ENCODE results near the gene SEMA6A.

The SEMA6A gene

GRCh38 chr5:116576053-116576713 lies 1.6 kb upstream of the SEMA6A start:
- DNase-seq (ENCODE audit: low read depth in 2 of 2): peak; percentile 32 to 42

- DNase-seq (ENCODE audit: low read depth in 2 of 2): no peak
These were observed 866 bp upstream of the SEMA6A start for GRCh38 chr5:116575326-116576052.

DNA sequence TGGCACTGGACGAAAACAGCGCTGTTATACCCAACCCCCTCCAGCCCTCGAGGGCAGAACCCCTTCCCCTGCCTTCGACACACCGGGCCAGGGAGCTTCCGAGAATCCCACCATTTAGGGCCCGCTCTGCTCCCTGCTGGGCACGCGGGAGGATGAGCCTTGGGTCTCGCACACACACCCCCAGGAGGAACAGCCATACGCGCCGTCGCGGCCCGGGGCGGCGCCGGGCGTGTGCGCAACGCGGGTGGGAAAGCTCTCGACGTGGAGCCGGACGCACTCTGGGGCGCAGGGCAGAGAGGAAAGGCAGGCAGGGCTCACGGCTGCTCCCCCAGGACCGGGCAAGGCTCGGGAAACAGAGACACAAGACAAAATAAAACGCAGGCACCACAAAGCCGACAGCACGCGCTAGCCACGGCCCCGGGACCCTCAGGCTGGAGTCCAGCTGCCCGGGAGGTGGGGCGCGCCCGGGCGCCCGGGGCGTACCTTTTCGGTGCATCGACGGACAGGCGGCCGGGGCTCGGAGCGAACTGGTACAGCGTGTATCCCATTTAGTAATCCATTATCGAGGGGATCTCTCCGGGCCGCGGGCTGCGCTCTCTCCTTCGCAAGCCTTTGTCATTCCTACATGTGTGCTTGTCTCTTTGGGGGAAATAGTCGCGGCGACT lies 789 bp downstream of the SEMA6A start:
- no peak for DNase-seq (ENCODE audit: low read depth in 2 of 2)

DNA sequence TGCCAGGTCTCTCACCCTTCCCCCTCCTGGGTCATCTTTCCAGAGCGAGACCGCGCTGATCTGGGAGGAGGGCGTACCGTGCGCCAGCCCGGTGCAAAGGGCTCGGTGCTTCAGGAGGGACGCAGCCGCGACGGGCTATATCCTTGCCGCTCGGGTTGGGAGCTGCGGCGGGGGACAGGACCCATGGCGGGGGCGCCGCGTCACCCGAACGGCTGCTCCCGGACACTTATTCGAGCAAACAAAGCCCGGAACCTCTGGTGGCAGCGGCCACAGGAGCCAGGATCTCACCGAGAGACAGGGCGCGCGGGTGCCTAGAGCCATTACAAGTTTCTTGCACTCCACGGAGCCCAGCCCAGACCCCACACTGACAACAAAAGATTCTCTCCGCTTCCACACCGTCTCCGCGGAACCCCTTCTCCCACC lies 1.3 kb downstream of the SEMA6A start:
- no peak for DNase-seq (ENCODE audit: low read depth in 2 of 2)

- DNase-seq (ENCODE audit: low read depth in 2 of 2): no peak
These were observed 2.0 kb downstream of the SEMA6A start for GRCh38 chr5:116572350-116573278.

- no peak for DNase-seq (ENCODE audit: low read depth in 2 of 2)
These were observed 2.9 kb downstream of the SEMA6A start for GRCh38 chr5:116571568-116572349.

DNA sequence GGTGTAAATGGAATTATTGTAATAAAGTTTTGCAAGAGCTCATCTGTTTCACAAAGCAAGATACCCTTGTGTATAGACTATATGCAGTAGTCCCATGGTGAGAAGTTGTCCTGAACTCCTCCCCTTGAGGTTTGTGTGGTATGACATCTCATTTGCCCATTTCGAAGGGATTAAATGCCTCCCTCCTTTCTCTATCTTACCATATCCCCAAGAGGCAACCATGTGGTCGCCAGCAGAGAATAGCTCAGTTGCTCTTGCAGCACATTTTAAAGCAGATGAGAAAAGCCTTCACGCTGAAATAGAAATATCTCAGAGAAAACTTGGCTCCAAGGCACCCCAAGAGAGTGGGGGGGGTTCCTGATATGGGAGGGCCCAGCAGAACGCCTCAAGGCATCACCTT lies 4.6 kb downstream of the SEMA6A start:
- DNase-seq (ENCODE audit: low read depth in 2 of 2): no peak

DNA sequence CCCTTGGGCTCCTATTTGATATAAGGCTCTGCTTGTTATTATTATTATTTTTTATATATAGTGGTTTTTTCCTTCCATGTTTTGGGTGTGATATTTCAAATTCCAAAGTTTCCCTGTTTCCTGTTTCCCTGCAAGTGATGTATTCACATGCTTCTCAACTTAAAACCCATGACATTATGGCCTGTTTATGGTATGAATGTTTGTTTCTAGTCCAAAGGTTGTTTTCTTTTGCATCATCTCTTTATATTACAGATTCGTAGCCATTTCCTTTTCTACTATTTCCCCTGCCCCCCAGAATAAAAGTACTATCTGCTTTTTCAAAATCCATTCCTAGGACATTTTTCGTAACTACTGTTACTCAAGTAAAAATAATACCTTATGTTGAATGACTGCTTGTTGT lies 7.5 kb downstream of the SEMA6A start:
- no peak for DNase-seq (ENCODE audit: low read depth in 2 of 2)

DNA sequence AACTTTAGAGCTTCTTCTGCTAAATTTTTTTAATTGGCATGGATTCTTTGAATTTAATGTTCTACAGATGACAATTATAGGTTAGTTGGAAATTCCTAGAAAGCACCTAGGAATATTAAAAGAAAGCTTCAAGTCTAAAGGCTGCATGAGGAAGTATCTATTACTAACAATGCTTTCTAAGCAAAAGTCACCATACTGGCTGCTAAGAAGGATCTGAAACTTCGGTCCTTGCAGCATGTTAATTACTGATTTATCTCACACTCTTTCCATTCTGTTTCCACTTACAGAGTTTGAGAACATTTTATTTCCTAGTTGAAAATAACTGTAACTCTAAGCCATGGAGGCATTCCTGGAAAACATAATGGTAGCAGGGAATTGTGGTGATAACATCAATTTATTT lies 8.4 kb downstream of the SEMA6A start:
- DNase-seq (ENCODE audit: low read depth in 2 of 2): no peak

- DNase-seq (ENCODE audit: low read depth in 2 of 2): no peak
These were observed 9.7 kb downstream of the SEMA6A start for GRCh38 chr5:116564756-116565490.

DNA sequence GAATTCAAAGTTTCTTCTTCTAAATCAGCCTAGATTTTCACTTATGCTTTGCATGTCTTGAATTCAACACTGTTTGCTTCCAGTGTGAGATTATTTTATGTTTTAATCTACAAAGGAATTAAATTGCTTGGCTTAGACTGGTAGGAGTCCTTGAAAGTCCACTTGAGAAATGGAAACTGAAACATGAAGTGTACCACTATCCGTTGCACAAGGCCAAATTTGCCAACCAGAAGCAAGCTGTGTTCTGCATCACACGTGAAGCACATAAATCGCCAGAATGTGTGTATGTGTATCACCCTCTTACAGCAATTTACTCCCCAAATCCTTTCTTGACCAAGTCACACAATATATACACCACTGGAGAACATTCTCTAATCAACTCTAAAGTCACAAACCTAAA lies 10.3 kb downstream of the SEMA6A start:
- DNase-seq (ENCODE audit: low read depth in 2 of 2): no peak

DNA sequence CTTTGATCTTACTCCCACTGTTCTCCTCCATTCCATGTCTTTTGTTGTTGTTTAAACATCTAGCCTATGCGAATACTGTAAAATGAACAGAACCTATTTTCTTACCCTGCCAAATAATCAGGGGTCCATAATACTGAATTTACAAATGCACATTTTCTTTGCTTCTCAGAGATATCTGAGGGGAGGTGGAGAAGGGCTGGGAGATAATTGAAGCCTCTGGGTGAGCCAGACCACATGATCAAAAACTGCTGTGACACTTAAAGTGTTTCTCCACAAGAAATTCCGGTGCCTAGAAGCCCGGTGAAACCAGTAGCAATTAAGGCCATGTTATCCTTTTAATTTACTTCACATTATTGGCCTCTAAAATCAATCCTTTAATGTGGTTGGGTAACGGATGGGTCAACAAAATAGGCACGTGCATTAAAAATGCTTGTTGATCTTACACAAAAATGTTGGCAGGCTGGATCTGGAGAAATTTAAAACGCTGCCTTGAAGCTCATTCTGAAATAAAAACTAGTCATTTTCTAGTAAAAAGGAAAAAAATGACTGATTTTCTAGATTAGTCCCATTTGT lies 10.8 kb downstream of the SEMA6A start:
- DNase-seq (ENCODE audit: low read depth in 2 of 2): no peak

- no peak for DNase-seq (ENCODE audit: low read depth in 2 of 2)
These were observed 12.0 kb downstream of the SEMA6A start for GRCh38 chr5:116562669-116563068.

GRCh38 chr5:116561658-116562057 lies 13.0 kb downstream of the SEMA6A start:
- DNase-seq (ENCODE audit: low read depth in 2 of 2): no peak

GRCh38 chr5:116559673-116560164 lies 14.9 kb downstream of the SEMA6A start:
- DNase-seq (ENCODE audit: low read depth in 2 of 2): no peak

GRCh38 chr5:116559239-116559638 lies 15.4 kb downstream of the SEMA6A start:
- DNase-seq (ENCODE audit: low read depth in 2 of 2): no peak

DNA sequence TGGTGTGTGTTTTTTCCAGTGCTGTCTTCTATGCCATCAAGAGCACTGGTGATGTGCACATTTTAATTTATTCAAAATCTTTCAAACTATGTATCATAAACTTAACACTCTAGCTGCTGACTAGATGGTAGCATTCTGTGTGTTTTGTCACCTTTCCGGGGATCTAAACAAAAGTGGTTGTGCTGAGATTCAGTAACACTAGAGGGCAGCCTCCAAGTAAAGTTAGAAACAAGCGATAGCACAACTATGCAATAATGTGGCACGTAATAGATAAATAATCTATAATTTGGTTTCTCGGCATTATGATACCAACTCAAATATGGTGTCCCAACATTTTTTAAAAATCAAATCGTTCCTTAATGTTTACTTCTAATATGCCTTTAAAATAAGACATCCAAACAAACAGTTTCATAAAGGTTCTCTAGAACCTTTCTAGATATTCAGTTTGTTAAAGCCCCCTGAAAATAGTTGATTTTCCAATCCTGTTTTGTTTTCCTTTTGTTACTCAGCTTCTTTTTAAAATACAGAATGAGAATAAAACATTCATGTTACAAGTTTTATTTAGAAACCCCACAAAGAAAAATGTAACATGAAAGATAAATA lies 16.9 kb downstream of the SEMA6A start:
- no peak for DNase-seq (ENCODE audit: low read depth in 2 of 2)

DNA sequence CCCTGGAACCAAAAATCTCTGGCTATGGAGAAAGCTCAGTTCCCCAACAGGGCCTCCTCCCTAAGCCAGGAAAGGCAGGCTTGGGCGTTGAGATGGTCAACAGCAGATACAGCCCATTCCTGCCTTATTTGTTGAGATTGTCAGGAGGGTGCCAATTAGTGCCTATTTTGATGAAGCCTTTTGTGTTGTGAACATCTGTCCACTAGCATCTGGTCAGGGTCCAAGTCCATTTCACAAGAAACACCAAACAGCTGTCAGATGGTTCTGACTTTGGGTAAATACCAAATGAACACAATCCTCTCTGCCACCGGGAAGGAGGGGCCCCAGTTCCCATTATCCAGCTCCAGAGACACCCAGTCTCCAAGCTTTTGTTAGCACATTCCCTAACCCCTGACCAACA lies 19.9 kb downstream of the SEMA6A start:
- DNase-seq (ENCODE audit: low read depth in 2 of 2): no peak

- no peak for DNase-seq (ENCODE audit: low read depth in 2 of 2)
These were observed 21.3 kb downstream of the SEMA6A start for GRCh38 chr5:116553366-116553765.

All from stimulated activated CD8-positive, alpha-beta memory T cell treated with anti-CD3 and anti-CD28 coated beads, Interleukin-2, amount 100 ng/mL, for 48 hours (primary cell).